H9 (cell line): Measurements from ENCODE around the gene DNAJB2. TPM values are rescaled to one million over a fixed set of nuclear protein-coding genes. Genes with fewer than 3 reads are reported as not detected.

Source experiments
- DNase-seq: peaks from one replicate; pipeline ENCODE4 v3.0.0-alpha.2; 2017
- H2AFZ ChIP-seq: one replicate; pipeline ENCODE4 v1.6.1; 2013; ENCODE audit warnings: mild to moderate bottlenecking, low read length, control low read depth, moderate library complexity
- H2AK5ac ChIP-seq: 2 replicates; pipeline ENCODE4 v1.6.1; 2013; ENCODE audit warnings: low read length, control low read depth, mixed read lengths; ENCODE audit not compliant: insufficient read length
- H2BK120ac ChIP-seq: one replicate; pipeline ENCODE4 v1.6.1; 2013; ENCODE audit warnings: low read depth, mild to moderate bottlenecking, low read length, control low read depth, inconsistent platforms; ENCODE audit not compliant: poor library complexity, severe bottlenecking
- H2BK12ac ChIP-seq: 2 replicates; pipeline ENCODE4 v1.6.1; 2013; ENCODE audit warnings: low read length, control low read depth, mixed read lengths, low read depth; ENCODE audit not compliant: insufficient read length
- H2BK15ac ChIP-seq: 2 replicates; pipeline ENCODE4 v1.6.1; 2013; ENCODE audit warnings: low read depth, low read length, control low read depth
- H2BK20ac ChIP-seq: one replicate; pipeline ENCODE4 v1.6.1; 2013; ENCODE audit warnings: low read depth, mild to moderate bottlenecking, low read length, control low read depth, inconsistent platforms; ENCODE audit not compliant: poor library complexity, severe bottlenecking
- H2BK5ac ChIP-seq: 2 replicates; pipeline ENCODE4 v1.6.1; 2013; ENCODE audit warnings: low read length, control low read depth, mixed read lengths; ENCODE audit not compliant: insufficient read length
- H3K14ac ChIP-seq: 2 replicates; pipeline ENCODE4 v1.6.1; 2013; ENCODE audit warnings: low read length, control low read depth; ENCODE audit not compliant: insufficient read depth
- H3K18ac ChIP-seq: 2 replicates; pipeline ENCODE4 v1.6.1; 2013; ENCODE audit warnings: low read depth, mild to moderate bottlenecking, mixed read lengths, low read length, control low read depth; ENCODE audit not compliant: insufficient read length
- H3K23ac ChIP-seq: 2 replicates; pipeline ENCODE4 v1.6.1; 2013; ENCODE audit warnings: low read length, control low read depth, mixed read lengths, low read depth; ENCODE audit not compliant: insufficient read length
- H3K23me2 ChIP-seq: 2 replicates; pipeline ENCODE4 v1.6.1; 2013; ENCODE audit warnings: low read depth, mild to moderate bottlenecking, mixed read lengths, low read length, control low read depth; ENCODE audit not compliant: insufficient read length, poor library complexity, severe bottlenecking
- H3K27ac ChIP-seq: 2 replicates; pipeline ENCODE4 v1.5.1; 2013; ENCODE audit warnings: low read length, control low read depth, mixed read lengths, low read depth; ENCODE audit not compliant: insufficient read length
- H3K27me3 ChIP-seq: 2 replicates; pipeline ENCODE4 v1.6.1; 2013; ENCODE audit warnings: low read length, control low read depth, inconsistent platforms; ENCODE audit not compliant: insufficient read depth
- H3K4ac ChIP-seq: 2 replicates; pipeline ENCODE4 v1.6.1; 2013; ENCODE audit warnings: low read depth, mild to moderate bottlenecking, control low read depth, inconsistent platforms, low read length, moderate library complexity
- H3K4me1 ChIP-seq: 2 replicates; pipeline ENCODE4 v1.6.1; 2013; ENCODE audit warnings: low read length, control low read depth, inconsistent platforms; ENCODE audit not compliant: insufficient read depth
- H3K4me2 ChIP-seq: 2 replicates; pipeline ENCODE4 v1.6.1; 2013; ENCODE audit warnings: low read length, control low read depth, mixed read lengths; ENCODE audit not compliant: insufficient read length, insufficient read depth
- H3K56ac ChIP-seq: 2 replicates; pipeline ENCODE4 v1.6.1; 2013; ENCODE audit warnings: low read depth, mild to moderate bottlenecking, mixed read lengths, low read length, control low read depth; ENCODE audit not compliant: insufficient read length
- H3K79me1 ChIP-seq: 2 replicates; pipeline ENCODE4 v1.6.1; 2013; ENCODE audit warnings: low read depth, mild to moderate bottlenecking, moderate library complexity, low read length, control low read depth, inconsistent platforms; ENCODE audit not compliant: insufficient read depth, poor library complexity, severe bottlenecking
- H3K79me2 ChIP-seq: 2 replicates; pipeline ENCODE4 v1.6.1; 2013; ENCODE audit warnings: low read length, control low read depth, inconsistent platforms; ENCODE audit not compliant: insufficient read depth
- H3K9ac ChIP-seq: 2 replicates; pipeline ENCODE4 v1.6.1; 2013; ENCODE audit warnings: low read length, control low read depth, mixed read lengths; ENCODE audit not compliant: insufficient read length; ENCODE audit errors: extremely low read depth
- H3K9me3 ChIP-seq: one replicate; pipeline ENCODE4 v1.6.1; 2013; ENCODE audit warnings: low read depth, low read length, inconsistent platforms; ENCODE audit not compliant: control insufficient read depth
- H3T11ph ChIP-seq: one replicate; pipeline ENCODE4 v1.6.1; 2013; ENCODE audit warnings: mild to moderate bottlenecking, low read length, control low read depth, inconsistent platforms
- H4K20me1 ChIP-seq: one replicate; pipeline ENCODE4 v1.6.1; 2013; ENCODE audit not compliant: control insufficient read depth, insufficient read length, insufficient read depth
- H4K5ac ChIP-seq: 2 replicates; pipeline ENCODE4 v1.6.1; 2013; ENCODE audit warnings: low read depth, mild to moderate bottlenecking, mixed read lengths, low read length, control low read depth; ENCODE audit not compliant: insufficient read length
- H4K8ac ChIP-seq: replicated peaks from 2 replicates; pipeline ENCODE4 v1.6.1; 2013; ENCODE audit warnings: low read length, control low read depth, mixed read lengths, low read depth; ENCODE audit not compliant: insufficient read length
- H4K91ac ChIP-seq: 2 replicates; pipeline ENCODE4 v1.6.1; 2013; ENCODE audit warnings: low read depth, mild to moderate bottlenecking, moderate library complexity, mixed read lengths, low read length, control low read depth; ENCODE audit not compliant: insufficient read length
- H3K27ac Mint-ChIP-seq, 3 experiments: 2 replicates in 2 of 3; 3 replicates in 1 of 3; pipeline ENCODE4 v1.8.0; 2020 to 2021; ENCODE audit warnings: mixed read lengths in 3 of 3, mild to moderate bottlenecking in 1 of 3, moderate library complexity in 1 of 3
- H3K27me3 Mint-ChIP-seq: 2 replicates; pipeline ENCODE4 v1.8.0; 2021; ENCODE audit warnings: low read depth, mild to moderate bottlenecking, moderate library complexity, mixed read lengths
- H3K36me3 Mint-ChIP-seq, 3 experiments: 2 replicates in 2 of 3; 3 replicates in 1 of 3; pipeline ENCODE4 v1.8.0; 2020 to 2021; ENCODE audit warnings: low read depth in 3 of 3, mixed read lengths in 3 of 3; ENCODE audit not compliant: insufficient read depth in 1 of 3
- H3K4me1 Mint-ChIP-seq, 2 experiments: 2 replicates each; pipeline ENCODE4 v1.8.0; 2020; ENCODE audit warnings: mixed read lengths in 2 of 2
- H3K4me3 Mint-ChIP-seq, 2 experiments: 2 replicates in 1 of 2; 3 replicates in 1 of 2; pipeline ENCODE4 v1.8.0; 2020 to 2021; ENCODE audit warnings: mild to moderate bottlenecking in 2 of 2, mixed read lengths in 2 of 2, moderate library complexity in 1 of 2
- H3K9me3 Mint-ChIP-seq, 2 experiments: 2 replicates in 1 of 2; 3 replicates in 1 of 2; pipeline ENCODE4 v1.8.0; 2020; ENCODE audit warnings: mild to moderate bottlenecking in 2 of 2, mixed read lengths in 2 of 2, moderate library complexity in 1 of 2
- CTCF ChIP-seq: fragments of 200-600 bp; sonication (generic); conservative IDR thresholded peaks from 3 replicates; pipeline ENCODE4 v1.8.0; 2021; ENCODE audit warnings: antibody characterized with exemption, mild to moderate bottlenecking
- WGBS: extraction: QIAGEN DNeasy Blood & Tissue Kit; methylation state at CpG from one replicate; pipeline ENCODE4 v1.1.7; 2013; ENCODE audit warnings: missing lambda C conversion rate, low lambda C conversion rate, mixed read lengths; ENCODE audit not compliant: insufficient read length; ENCODE audit errors: extremely low coverage; 5-methylcytosine and 5-hydroxymethylcytosine counted together
- total RNA-seq: library from RNA; stranded (reverse); gene quantifications from 2 replicates; pipeline ENCODE4 v1.2.1, GENCODE V29; 2021

DNAJB2 gene
- total RNA-seq, 1 experiment from 2014 or later = 34.1 TPM

DNA sequence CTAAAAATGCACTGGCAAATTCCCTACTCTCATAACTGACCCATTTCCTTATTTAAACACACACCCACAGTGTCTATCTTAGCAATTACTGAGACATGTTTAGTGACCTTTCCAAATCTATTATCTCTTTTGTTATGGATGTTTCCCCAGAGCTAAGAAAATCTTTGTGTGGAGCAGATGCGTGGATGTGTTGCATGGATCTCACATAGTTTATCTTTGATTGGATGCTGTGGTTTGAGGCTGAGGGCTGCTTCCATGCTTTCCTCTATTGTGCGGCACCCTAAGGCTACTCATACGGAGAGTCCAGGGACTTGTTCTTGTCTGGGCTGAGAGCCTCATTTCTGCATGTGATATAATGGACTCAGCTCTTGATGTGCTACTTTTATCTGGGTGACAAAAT lies 44.8 kb upstream of the DNAJB2 start:
- no peak overlapping the region for H3K27ac Mint-ChIP-seq
- no peak overlapping the region for H3K14ac ChIP-seq
- H3K4me1 ChIP-seq = no peaks in the 10 kb centered on the region
- no peak overlapping the region for H2BK20ac ChIP-seq
- H2BK12ac ChIP-seq = no peak overlapping the region
- H3K4me3 Mint-ChIP-seq = no peak overlapping the region
- no peak overlapping the region for H4K8ac ChIP-seq
- no peak overlapping the region for H3K27ac ChIP-seq
- H2BK120ac ChIP-seq = no peak overlapping the region
- H3K23ac ChIP-seq = no peak overlapping the region
- H2AFZ ChIP-seq = no peak overlapping the region
- no peak overlapping the region for H4K91ac ChIP-seq
- H2BK15ac ChIP-seq = no peak overlapping the region
- H3K18ac ChIP-seq = no peak overlapping the region
- no peaks in the 10 kb centered on the region for H3K9me3 ChIP-seq
- no peak overlapping the region for H3K4me2 ChIP-seq
- no peaks in the 10 kb centered on the region for H3K79me1 ChIP-seq
- H2AK5ac ChIP-seq = no peak overlapping the region
- DNase-seq = no peak
- H3K4me1 Mint-ChIP-seq = peaks cover 3 to 4% of the 10 kb centered on the region in 2 experiments; a peak in 3 of 4 replicates
- no peak overlapping the region for H3T11ph ChIP-seq
- no peak overlapping the region for H3K4ac ChIP-seq
- no peaks in the 10 kb centered on the region; the same call in 1 of the 2 replicates for H3K27me3 Mint-ChIP-seq
- no peaks in the 10 kb centered on the region; a peak in 1 of 5 replicates for H3K9me3 Mint-ChIP-seq
- no peaks in the 10 kb centered on the region for H4K20me1 ChIP-seq
- H3K79me2 ChIP-seq = 0 out of 2 replicates have a peak, but pooled peaks cover 2% of the 10 kb centered on the region
- WGBS = no CpG with 5 or more reads among the region's 3 CpGs
- no peak overlapping the region for H3K9ac ChIP-seq
- H3K23me2 ChIP-seq = no peaks in the 10 kb centered on the region
- no peak overlapping the region for H3K56ac ChIP-seq
- H2BK5ac ChIP-seq = no peak overlapping the region
- no peak for TF ChIP-seq CTCF
- H3K36me3 Mint-ChIP-seq = peaks cover 31 to 65% (median 63%) of the 10 kb centered on the region in 3 experiments
- H4K5ac ChIP-seq = no peak overlapping the region
- H3K27me3 ChIP-seq = no peaks in the 10 kb centered on the region
